ENCODE data around the gene LINC00305. TPM values are rescaled to one million over a fixed set of nuclear protein-coding genes. Genes with fewer than 3 reads are reported as not detected.
A peak's percentile ranks its signal among the peaks of the same experiment; 100 is the strongest.

LINC00305 gene
- polyA plus RNA-seq, 1 donor from 2014 or later: not detected

DNA sequence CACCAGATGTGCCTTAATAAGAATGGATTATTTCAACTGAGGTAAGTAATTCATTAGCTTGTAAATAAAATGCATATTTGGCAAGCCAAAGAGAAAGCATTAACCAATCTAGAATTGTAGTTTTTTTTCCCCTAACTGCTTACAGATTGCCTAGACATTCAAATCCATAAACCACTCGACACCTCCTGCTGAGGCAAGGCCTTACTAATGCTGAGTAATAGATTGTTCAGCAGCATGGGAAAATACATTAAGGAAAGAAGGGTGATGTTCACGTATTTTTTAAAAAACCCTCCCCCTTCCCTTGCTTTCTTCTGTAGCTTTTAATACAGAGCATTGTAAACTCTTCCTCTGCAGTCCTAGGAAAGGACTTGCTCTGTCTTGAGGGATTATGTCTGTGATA is 17.0 kb upstream of the LINC00305 start:
- Histone ChIP-seq H3K27me3 (ENCODE audit: insufficient read depth, low read depth, low read length) (no peaks in the 10 kb centered on the region), H2AFZ (ENCODE audit: low read depth, low read length) (no peak overlapping the region), H3K27ac (ENCODE audit: low read length) (no peak overlapping the region), H3K4me3 (ENCODE audit: low read length) (no peak overlapping the region), H4K20me1 (ENCODE audit: insufficient read depth) (no peaks in the 10 kb centered on the region), H3K79me2 (replicated peaks; ENCODE audit: insufficient read depth, low read length) (no peaks in the 10 kb centered on the region), H3K36me3 (ENCODE audit: insufficient read depth, low read length) (no peaks in the 10 kb centered on the region), H3K9ac (ENCODE audit: low read length) (no peak overlapping the region), H3K9me2 (ENCODE audit: insufficient read depth, low read length) (no peaks in the 10 kb centered on the region), H3K9me3 (ENCODE audit: low read length) (no peaks in the 10 kb centered on the region), H3K4me2 (ENCODE audit: low read length) (peak overlapping the region; percentile 26), H3F3A (ENCODE audit: insufficient read depth, low read length, poor library complexity, severe bottlenecking) (no peaks in the 10 kb centered on the region)
- TF ChIP-seq EP300 (conservative IDR thresholded peaks at IDR 0.05; ENCODE audit: poor library complexity, severe bottlenecking): peak; percentile 27
- TF ChIP-seq RAD21 (conservative IDR thresholded peaks at IDR 0.05): peak; percentile 9
- no peak for TF ChIP-seq MXI1 (conservative IDR thresholded peaks at IDR 0.05; ENCODE audit: poor library complexity, severe bottlenecking)
- TF ChIP-seq POLR2AphosphoS5 (IDR thresholded peaks at IDR 0.05): peak; percentile 64
- TF ChIP-seq, protein P1, sequence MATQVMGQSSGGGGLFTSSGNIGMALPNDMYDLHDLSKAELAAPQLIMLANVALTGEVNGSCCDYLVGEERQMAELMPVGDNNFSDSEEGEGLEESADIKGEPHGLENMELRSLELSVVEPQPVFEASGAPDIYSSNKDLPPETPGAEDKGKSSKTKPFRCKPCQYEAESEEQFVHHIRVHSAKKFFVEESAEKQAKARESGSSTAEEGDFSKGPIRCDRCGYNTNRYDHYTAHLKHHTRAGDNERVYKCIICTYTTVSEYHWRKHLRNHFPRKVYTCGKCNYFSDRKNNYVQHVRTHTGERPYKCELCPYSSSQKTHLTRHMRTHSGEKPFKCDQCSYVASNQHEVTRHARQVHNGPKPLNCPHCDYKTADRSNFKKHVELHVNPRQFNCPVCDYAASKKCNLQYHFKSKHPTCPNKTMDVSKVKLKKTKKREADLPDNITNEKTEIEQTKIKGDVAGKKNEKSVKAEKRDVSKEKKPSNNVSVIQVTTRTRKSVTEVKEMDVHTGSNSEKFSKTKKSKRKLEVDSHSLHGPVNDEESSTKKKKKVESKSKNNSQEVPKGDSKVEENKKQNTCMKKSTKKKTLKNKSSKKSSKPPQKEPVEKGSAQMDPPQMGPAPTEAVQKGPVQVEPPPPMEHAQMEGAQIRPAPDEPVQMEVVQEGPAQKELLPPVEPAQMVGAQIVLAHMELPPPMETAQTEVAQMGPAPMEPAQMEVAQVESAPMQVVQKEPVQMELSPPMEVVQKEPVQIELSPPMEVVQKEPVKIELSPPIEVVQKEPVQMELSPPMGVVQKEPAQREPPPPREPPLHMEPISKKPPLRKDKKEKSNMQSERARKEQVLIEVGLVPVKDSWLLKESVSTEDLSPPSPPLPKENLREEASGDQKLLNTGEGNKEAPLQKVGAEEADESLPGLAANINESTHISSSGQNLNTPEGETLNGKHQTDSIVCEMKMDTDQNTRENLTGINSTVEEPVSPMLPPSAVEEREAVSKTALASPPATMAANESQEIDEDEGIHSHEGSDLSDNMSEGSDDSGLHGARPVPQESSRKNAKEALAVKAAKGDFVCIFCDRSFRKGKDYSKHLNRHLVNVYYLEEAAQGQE (IDR thresholded peaks at IDR 0.05; ENCODE audit: borderline replicate concordance): no peak

DNA sequence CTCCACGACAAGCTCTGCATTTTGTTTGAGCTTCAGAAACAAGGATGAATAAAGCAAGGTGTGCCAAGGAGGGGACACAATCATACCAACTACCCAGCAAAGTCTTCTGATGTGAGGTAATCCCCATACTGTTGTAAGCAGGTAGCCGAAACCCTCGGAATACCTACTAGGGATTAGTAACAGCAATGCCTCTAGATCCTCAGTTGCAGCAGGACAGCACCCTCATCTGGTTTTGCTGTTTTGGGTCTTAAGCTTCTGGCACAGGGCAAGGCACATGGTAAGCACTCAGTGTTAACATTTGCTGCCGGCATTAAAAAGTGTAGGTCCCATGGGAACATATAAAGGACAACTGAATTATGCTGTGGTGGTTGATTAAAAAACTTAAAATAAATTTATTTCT is 16.0 kb upstream of the LINC00305 start:
- H3K4me3 ChIP-seq (ENCODE audit: low read length): no peak overlapping the region
- no peak overlapping the region for H2AFZ ChIP-seq (ENCODE audit: low read depth, low read length)
- H3K9ac ChIP-seq (ENCODE audit: low read length): no peak overlapping the region
- no peak overlapping the region for H3K4me2 ChIP-seq (ENCODE audit: low read length)
- no peaks in the 10 kb centered on the region for H3K9me2 ChIP-seq (ENCODE audit: insufficient read depth, low read length)
- no peaks in the 10 kb centered on the region for H4K20me1 ChIP-seq (ENCODE audit: insufficient read depth)
- H3K79me2 ChIP-seq (replicated peaks; ENCODE audit: insufficient read depth, low read length): no peaks in the 10 kb centered on the region
- no peaks in the 10 kb centered on the region for H3F3A ChIP-seq (ENCODE audit: insufficient read depth, low read length, poor library complexity, severe bottlenecking)
- H3K9me3 ChIP-seq (ENCODE audit: low read length): no peaks in the 10 kb centered on the region
- no peaks in the 10 kb centered on the region for H3K36me3 ChIP-seq (ENCODE audit: insufficient read depth, low read length)
- no peak for TF ChIP-seq POLR2AphosphoS5 (IDR thresholded peaks at IDR 0.05)
- TF ChIP-seq EP300 (conservative IDR thresholded peaks at IDR 0.05; ENCODE audit: poor library complexity, severe bottlenecking): no peak
- TF ChIP-seq TAF1 (IDR thresholded peaks at IDR 0.05; ENCODE audit: low read depth): no peak
- no peak for TF ChIP-seq RAD21 (conservative IDR thresholded peaks at IDR 0.05)
- TF ChIP-seq MXI1 (conservative IDR thresholded peaks at IDR 0.05; ENCODE audit: poor library complexity, severe bottlenecking): no peak
- no peak for TF ChIP-seq EZH2 (IDR thresholded peaks at IDR 0.05; ENCODE audit: borderline replicate concordance, insufficient read depth, low read length, poor library complexity, severe bottlenecking)
- no peak for TF ChIP-seq SMC3 (conservative IDR thresholded peaks at IDR 0.05; ENCODE audit: poor library complexity)
- TF ChIP-seq, protein P1 (IDR thresholded peaks at IDR 0.05; ENCODE audit: borderline replicate concordance): no peak
- TF ChIP-seq, protein P2, sequence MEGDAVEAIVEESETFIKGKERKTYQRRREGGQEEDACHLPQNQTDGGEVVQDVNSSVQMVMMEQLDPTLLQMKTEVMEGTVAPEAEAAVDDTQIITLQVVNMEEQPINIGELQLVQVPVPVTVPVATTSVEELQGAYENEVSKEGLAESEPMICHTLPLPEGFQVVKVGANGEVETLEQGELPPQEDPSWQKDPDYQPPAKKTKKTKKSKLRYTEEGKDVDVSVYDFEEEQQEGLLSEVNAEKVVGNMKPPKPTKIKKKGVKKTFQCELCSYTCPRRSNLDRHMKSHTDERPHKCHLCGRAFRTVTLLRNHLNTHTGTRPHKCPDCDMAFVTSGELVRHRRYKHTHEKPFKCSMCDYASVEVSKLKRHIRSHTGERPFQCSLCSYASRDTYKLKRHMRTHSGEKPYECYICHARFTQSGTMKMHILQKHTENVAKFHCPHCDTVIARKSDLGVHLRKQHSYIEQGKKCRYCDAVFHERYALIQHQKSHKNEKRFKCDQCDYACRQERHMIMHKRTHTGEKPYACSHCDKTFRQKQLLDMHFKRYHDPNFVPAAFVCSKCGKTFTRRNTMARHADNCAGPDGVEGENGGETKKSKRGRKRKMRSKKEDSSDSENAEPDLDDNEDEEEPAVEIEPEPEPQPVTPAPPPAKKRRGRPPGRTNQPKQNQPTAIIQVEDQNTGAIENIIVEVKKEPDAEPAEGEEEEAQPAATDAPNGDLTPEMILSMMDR (IDR thresholded peaks at IDR 0.05; ENCODE audit: poor library complexity, severe bottlenecking): no peak
- no peaks in the 10 kb centered on the region for H3K27me3 ChIP-seq (ENCODE audit: insufficient read depth, low read depth, low read length)
- no peak overlapping the region for H3K27ac ChIP-seq (ENCODE audit: low read length)
